ENCODE data around the gene USP47. TPM values are rescaled to one million over a fixed set of nuclear protein-coding genes. Genes with fewer than 3 reads are reported as not detected.

USP47 gene, protein sequence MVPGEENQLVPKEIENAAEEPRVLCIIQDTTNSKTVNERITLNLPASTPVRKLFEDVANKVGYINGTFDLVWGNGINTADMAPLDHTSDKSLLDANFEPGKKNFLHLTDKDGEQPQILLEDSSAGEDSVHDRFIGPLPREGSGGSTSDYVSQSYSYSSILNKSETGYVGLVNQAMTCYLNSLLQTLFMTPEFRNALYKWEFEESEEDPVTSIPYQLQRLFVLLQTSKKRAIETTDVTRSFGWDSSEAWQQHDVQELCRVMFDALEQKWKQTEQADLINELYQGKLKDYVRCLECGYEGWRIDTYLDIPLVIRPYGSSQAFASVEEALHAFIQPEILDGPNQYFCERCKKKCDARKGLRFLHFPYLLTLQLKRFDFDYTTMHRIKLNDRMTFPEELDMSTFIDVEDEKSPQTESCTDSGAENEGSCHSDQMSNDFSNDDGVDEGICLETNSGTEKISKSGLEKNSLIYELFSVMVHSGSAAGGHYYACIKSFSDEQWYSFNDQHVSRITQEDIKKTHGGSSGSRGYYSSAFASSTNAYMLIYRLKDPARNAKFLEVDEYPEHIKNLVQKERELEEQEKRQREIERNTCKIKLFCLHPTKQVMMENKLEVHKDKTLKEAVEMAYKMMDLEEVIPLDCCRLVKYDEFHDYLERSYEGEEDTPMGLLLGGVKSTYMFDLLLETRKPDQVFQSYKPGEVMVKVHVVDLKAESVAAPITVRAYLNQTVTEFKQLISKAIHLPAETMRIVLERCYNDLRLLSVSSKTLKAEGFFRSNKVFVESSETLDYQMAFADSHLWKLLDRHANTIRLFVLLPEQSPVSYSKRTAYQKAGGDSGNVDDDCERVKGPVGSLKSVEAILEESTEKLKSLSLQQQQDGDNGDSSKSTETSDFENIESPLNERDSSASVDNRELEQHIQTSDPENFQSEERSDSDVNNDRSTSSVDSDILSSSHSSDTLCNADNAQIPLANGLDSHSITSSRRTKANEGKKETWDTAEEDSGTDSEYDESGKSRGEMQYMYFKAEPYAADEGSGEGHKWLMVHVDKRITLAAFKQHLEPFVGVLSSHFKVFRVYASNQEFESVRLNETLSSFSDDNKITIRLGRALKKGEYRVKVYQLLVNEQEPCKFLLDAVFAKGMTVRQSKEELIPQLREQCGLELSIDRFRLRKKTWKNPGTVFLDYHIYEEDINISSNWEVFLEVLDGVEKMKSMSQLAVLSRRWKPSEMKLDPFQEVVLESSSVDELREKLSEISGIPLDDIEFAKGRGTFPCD (N-terminal part only)
- 170 TPM for total RNA-seq
- 37.6 TPM for polyA plus RNA-seq

DNA sequence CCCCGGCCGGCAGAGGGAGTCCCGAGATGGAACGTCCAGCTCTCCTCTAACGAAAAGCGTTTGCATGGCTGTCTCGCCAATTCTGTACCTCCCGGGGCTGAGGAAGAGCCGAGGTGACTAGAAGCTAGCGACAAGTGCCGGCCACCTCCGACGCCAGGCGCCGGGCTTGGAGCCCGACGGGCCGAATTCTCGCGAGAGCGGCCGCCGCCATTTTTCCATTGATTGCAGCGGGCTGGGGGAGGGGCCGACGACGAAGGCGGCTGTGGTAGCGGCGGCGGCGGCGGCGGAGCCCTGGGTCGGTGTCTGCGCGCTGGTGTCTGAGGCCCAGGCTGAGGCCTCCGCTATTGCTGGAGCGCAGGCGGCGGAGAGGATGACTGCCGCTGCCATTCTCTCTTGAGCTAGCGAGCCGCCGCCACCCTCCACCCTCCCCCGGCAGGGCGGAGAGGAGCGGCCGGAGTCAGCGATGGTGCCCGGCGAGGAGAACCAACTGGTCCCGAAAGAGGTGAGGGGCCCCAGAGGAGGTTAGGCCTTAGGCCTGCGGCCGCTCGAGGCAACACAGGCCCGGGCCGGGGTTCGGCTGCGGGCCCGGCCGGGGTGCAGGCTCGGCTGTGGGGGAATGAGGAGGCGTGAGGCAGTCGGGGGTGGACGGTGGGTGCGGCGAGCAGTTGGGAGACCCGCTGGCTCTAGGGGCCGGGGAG lies at the start of gene USP47:
TSS of gene USP47 (plus strand) at position 250 of the 698 bp plus-strand sequence. CDS start at position 464, 214 bp downstream.
- WGBS = under 1% methylated on average over 70 of the region's 70 CpGs

DNA sequence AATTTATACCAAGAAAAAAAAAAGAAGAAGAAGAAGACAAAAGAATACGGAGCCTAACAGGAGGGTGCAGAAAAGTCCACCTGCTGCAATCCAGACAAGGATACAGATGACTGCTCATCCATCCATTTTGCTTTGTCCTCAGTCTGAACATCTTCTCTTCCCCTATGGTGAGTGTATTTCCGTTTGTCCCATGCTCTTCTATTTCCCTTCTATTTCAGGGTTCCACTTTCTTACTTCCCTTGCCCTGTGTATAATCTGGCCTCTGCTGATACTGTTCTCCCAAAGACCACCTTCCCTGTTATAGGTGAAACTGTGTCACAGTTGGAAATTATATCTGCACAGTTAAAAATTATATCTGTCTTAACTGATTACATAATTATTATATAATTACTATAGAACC lies 48.7 kb upstream of the USP47 start:
- no peak for DNase-seq (ENCODE audit: extremely low spot score)
- no peaks in the 10 kb centered on the region for H3K36me3 ChIP-seq (ENCODE audit: insufficient read depth)
- WGBS = 71% methylated on average over 2 of the region's 2 CpGs
- no peak overlapping the region for H3K4me3 ChIP-seq (ENCODE audit: low read depth, low read length)
- no peaks in the 10 kb centered on the region for H3K4me1 ChIP-seq (ENCODE audit: insufficient read depth)
- H3K27ac ChIP-seq (ENCODE audit: low read depth) = no peak overlapping the region

More for the DNA sequence above, at the start of gene USP47:
- Histone ChIP-seq H3K36me3 (ENCODE audit: insufficient read depth) (no peaks in the 10 kb centered on the region), H3K4me1 (ENCODE audit: insufficient read depth) (no peaks in the 10 kb centered on the region), H3K4me3 (ENCODE audit: low read depth, low read length) (peak within 1 kb of the TSS; percentile 65), H3K27ac (ENCODE audit: low read depth) (peak within 1 kb of the TSS; percentile 98)
- DNase-seq (ENCODE audit: extremely low spot score) = peak; percentile 73

DNA sequence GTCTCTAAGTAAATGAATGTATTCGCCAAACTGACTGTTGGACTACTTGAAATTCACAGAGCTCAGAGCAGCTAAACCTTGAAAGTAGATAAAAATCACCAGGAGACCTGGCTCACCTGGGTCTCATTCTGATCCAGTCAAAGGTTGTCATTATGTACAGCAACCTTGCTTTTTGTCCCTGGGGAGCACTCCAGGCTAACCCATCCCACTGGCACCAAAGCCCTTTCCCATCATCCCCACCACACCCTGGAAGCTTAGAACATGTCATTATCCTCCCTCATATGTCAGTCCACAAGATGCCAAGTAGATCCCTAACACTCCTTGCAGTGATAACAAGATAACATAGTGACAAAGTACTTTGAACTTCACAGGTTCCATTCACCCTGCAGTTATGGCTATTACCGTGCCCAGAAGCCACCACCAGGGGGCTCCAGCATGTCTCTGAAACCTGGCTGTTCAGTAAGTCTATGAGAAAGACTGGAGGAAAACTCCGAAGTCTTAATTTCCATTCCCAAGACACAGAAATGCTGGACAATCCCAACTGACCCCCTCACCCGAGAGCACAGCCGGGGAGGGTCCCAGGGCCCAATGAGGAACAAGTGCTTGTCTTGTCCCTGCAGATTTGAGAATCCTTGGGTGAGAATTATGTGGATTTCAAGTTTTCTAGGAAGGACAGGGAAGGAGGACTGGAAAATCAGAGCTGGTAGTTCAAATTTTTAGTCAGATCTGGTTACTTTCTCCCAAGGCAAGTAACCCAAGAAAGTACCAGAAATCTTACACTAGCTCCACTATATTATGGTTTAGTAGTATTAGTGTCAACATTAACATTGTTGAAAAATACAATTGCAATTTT lies 43.0 kb upstream of the USP47 start:
- Histone ChIP-seq H3K4me1 (ENCODE audit: insufficient read depth) (no peaks in the 10 kb centered on the region), H3K36me3 (ENCODE audit: insufficient read depth) (no peaks in the 10 kb centered on the region), H3K27ac (ENCODE audit: low read depth) (no peak overlapping the region), H3K4me3 (ENCODE audit: low read depth, low read length) (no peak overlapping the region)
- no peak for DNase-seq (ENCODE audit: extremely low spot score)
- 22% methylated on average over 5 of the region's 5 CpGs for WGBS

DNA sequence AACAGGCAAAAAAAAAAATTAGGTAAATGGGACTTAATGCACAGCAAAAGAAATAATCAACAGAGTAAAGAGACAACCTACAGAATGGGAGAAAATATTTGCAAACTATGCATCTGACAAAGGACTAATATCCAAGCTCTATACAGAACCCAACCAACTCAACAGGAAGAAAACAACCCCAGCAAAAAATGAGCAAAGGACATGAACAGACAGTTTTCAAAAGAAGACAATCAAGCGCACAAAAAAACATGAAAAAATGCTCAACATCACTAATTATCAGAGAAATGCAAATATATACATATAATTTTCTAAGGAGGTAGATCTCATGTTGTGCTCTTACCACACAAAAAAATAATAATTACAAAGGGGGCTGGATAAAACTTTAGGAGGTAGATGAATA lies 36.5 kb upstream of the USP47 start:
- H3K4me1 ChIP-seq (ENCODE audit: insufficient read depth) = peaks cover 2% of the 10 kb centered on the region
- no peak overlapping the region for H3K27ac ChIP-seq (ENCODE audit: low read depth)
- H3K36me3 ChIP-seq (ENCODE audit: insufficient read depth) = no peaks in the 10 kb centered on the region
- DNase-seq (ENCODE audit: extremely low spot score) = no peak
- WGBS = 96% methylated on average over 1 of the region's 1 CpG
- H3K4me3 ChIP-seq (ENCODE audit: low read depth, low read length) = no peak overlapping the region

DNA sequence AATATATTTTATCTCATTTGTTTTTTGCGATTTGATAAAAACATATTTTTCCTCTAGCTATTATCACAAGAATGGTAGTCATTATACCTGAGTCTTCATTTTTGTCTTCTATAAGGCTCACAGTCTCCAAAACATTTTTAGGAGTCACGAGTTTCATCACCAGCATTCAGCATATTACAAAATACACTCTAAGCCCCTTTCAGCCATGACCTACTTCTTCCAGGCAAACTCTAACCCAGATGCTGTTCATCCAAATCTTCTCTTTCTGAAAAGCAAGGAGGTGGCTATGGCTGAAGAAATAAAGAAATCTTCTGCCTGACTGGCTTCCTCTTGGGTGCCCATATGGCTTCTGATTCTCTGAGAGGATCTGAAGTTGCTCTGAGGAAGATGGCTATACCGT lies 35.7 kb upstream of the USP47 start:
- 79% methylated on average over 3 of the region's 3 CpGs for WGBS
- no peak overlapping the region for H3K27ac ChIP-seq (ENCODE audit: low read depth)

DNA sequence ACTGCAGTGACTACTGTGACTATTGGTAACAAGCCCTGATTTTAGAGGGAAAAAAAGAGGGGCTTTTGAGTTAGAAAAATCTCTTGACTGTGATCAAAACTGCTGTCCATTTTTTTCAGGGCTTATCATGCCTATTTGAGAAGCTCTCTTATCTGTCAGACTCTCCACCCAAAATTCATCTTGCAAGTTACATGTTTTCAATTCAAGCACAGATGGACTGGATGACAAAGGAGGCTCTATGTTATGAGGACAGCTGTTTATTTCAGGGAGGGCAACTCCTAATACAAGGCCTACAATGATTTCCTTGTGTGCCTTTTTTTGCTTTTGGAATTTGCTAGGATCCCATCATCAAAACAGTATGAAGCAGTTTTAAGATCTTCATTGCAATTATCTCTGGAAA lies 35.2 kb upstream of the USP47 start:
- Histone ChIP-seq H3K4me3 (ENCODE audit: low read depth, low read length) (no peak overlapping the region), H3K27ac (ENCODE audit: low read depth) (no peak overlapping the region), H3K4me1 (ENCODE audit: insufficient read depth) (peaks cover 2% of the 10 kb centered on the region), H3K36me3 (ENCODE audit: insufficient read depth) (no peaks in the 10 kb centered on the region)
- DNase-seq (ENCODE audit: extremely low spot score) = no peak

More for the DNA sequence above, 35.7 kb upstream of the USP47 start:
- no peak overlapping the region for H3K4me3 ChIP-seq (ENCODE audit: low read depth, low read length)
- H3K4me1 ChIP-seq (ENCODE audit: insufficient read depth) = peaks cover 2% of the 10 kb centered on the region
- DNase-seq (ENCODE audit: extremely low spot score) = no peak
- no peaks in the 10 kb centered on the region for H3K36me3 ChIP-seq (ENCODE audit: insufficient read depth)

DNA sequence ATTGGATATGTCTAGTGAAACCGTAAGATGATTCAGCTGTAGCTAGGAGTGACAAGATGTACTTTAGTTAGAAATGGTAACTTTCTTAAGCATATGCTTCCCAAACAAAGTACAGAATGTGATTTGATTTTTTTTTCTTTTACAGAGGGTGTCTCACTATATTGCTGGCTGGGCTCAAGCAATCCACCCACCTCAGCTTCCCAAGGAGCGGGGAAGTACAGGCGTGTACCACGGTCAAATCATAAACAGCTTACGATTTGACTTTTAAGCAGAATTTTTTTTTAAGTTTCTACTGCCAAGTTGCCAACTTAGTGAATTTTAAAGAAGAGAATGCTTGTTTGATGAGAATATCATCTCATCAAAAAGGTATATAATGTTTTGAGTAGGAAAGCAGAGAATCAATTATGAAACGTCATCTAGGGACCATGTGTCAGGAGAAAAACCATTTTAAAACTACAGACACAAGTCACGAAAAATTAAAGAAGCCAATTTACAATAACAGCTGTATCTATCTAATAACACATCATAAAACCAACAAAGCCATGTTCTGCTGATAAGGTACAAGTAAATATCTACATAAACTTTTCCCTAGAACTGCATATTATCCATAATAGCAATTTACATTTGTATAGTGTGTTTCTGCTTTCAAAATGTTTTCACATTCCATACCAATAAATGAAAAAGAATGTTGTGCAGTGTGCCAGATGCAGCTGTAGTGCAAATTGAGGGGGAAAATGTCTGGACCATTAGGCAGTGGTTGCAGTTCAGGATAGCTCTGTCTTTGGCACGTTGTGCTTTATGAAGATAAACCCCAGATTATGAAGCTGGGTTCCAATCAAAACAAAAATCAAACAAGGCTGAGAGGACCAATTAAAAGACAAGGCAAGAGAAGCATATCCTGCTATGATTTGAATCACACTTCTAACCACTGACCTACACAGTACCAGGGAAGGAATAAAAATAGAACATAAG lies 33.7 kb upstream of the USP47 start:
- no peak for DNase-seq (ENCODE audit: extremely low spot score)
- H3K4me3 ChIP-seq (ENCODE audit: low read depth, low read length) = no peak overlapping the region
- no peak overlapping the region for H3K27ac ChIP-seq (ENCODE audit: low read depth)
- H3K36me3 ChIP-seq (ENCODE audit: insufficient read depth) = no peaks in the 10 kb centered on the region
- peaks cover 2% of the 10 kb centered on the region for H3K4me1 ChIP-seq (ENCODE audit: insufficient read depth)
- 32% methylated on average over 8 of the region's 8 CpGs for WGBS

DNA sequence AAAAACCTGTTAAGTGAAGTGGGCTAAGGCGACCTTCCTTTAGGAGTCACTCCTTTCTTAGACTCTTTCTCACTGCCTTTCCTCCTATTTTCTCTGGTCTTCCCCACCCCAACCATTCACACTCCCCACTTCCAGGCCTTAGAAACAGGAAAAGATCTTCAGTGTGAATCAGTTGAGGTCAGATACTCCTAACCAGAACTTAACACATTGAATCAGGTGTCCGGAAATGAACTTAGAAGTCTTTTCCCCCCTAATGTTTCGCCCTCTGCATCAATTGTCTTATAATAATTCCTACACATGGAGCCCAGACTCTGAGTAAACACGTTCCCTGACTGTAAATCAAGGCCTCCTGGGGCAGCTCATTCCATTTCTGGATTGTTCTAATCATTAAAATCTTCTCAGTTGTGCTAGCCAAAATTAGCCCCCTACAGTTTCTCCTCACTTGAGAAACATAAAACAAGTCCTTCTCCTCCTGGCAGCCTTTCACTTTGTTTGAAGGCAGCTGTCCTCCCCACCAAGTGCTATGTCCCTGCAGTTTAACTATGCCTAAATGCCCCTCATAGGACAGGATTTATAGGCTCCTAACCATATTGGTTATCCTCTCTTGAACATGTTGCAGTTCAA lies 32.7 kb upstream of the USP47 start:
- WGBS = 47% methylated on average over 4 of the region's 4 CpGs
- Histone ChIP-seq H3K4me1 (ENCODE audit: insufficient read depth) (peaks cover 2% of the 10 kb centered on the region), H3K4me3 (ENCODE audit: low read depth, low read length) (no peak overlapping the region), H3K36me3 (ENCODE audit: insufficient read depth) (no peaks in the 10 kb centered on the region), H3K27ac (ENCODE audit: low read depth) (no peak overlapping the region)
- no peak for DNase-seq (ENCODE audit: extremely low spot score)

DNA sequence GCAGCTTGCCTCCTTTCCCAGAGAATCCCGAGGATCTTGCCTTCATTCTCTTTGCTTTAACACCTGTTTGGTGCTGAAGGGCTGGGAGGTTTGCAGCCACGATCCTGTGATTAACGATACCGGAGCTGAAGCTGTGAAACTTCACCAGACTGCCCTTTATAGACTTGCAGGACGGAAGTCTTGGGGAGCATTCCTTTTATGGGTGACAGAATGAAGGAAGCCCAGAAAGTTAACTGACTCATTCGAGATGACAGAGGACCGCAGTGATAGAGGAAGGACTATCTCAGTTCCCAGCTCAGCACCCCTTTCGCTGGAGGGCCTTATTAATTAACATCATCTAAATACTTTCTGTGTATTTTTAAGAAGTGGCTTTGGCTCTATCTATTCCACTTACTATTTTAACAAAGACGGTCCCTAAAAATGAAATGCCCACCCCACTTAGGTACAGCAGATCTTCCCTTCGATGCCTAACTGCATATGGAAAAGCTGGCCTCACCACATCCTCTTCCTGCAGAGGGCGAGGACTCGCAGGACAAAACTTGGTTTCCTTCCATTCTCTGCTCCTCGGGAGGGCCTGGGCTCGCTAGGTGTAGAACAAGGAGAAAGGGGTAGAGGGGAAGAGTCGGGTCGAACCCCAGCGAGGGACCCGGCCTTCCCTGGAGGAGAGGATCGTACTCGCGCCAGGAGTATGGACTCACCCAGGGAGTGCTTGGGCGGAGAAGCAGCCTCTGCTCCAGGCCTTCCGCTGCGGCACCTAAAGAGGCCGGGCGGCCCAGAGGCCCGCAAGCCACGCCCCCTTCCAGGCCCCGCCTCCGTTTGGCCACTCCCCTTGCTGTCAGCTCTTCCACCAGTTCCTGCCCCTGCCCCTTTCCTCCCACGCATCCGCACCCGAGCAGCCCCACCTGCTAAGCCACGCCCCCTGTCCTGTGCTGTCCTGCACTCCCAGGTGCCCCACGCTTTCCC lies 30.7 kb upstream of the USP47 start:
- no peak for DNase-seq (ENCODE audit: extremely low spot score)
- H3K27ac ChIP-seq (ENCODE audit: low read depth) = no peak overlapping the region

DNA sequence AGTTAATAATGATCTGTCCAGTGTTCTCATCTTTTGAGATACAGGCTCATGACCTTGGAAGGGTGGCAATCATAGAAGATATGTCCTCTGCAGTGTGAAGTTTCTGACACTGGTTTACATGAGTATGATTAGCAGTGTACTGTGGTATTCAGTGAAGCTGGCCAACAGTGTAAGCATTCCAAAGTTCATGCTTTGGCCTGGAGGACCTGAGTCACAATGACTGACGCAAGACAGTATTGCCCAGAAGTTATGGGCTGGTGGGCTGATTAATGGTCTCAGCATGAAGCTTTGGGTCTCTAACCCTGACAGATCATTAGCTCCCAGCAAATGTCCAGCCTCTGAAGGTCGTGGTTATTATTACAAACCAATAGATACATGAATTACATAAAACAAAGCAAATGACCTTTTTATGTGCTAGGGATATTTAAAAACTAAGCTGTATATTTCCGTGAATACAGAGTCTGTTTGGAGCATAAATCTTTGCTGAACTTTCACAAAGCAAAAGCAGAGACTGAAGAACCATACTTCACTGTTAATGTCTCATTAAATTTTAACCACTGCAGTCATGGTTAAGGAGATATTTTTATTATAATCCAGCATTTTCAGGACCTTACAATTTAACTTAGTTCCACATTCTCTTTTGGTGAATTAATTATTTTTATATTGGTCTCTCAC lies 28.3 kb upstream of the USP47 start:
- Histone ChIP-seq H3K27ac (ENCODE audit: low read depth) (no peak overlapping the region), H3K36me3 (ENCODE audit: insufficient read depth) (no peaks in the 10 kb centered on the region), H3K4me1 (ENCODE audit: insufficient read depth) (peaks cover 1% of the 10 kb centered on the region), H3K4me3 (ENCODE audit: low read depth, low read length) (no peak overlapping the region)
- no peak for DNase-seq (ENCODE audit: extremely low spot score)
- 28% methylated on average over 3 of the region's 3 CpGs for WGBS

More for the DNA sequence above, 30.7 kb upstream of the USP47 start:
- WGBS = 87% methylated on average over 35 of the region's 35 CpGs
- Histone ChIP-seq H3K4me3 (ENCODE audit: low read depth, low read length) (no peak overlapping the region), H3K4me1 (ENCODE audit: insufficient read depth) (peaks cover 2% of the 10 kb centered on the region), H3K36me3 (ENCODE audit: insufficient read depth) (no peaks in the 10 kb centered on the region)
